Measurements from ENCODE around the gene AMIGO2.

AMIGO2 gene

DNA sequence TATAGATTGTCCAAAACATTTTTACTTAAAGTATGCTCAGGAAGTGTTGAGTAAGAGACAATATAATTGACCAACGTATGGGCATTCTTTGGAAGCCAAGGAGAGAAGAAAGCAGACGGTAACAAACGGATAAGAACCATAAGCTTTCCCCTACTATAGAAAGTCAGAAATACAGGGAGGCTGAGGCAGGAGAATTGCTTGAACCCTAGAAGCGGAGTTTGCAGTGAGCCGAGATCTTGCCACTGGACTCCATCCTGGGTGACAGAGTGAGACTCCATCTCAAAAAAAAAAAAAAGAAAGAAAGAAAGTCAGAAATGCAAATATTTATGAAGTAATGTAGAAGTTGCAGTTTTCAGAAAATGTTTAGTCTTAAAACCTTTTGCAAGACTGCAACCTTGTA, 51.6 kb downstream of the AMIGO2 start:
- Histone ChIP-seq H3K4me3 (ENCODE audit: low read depth, low read length) (no peak overlapping the region), H3K27ac (no peak overlapping the region), H3K27me3 (replicated peaks) (no peaks in the 10 kb centered on the region), H3K36me3 (replicated peaks) (no peaks in the 10 kb centered on the region)
- no peak for DNase-seq
- TF ChIP-seq, protein P1, sequence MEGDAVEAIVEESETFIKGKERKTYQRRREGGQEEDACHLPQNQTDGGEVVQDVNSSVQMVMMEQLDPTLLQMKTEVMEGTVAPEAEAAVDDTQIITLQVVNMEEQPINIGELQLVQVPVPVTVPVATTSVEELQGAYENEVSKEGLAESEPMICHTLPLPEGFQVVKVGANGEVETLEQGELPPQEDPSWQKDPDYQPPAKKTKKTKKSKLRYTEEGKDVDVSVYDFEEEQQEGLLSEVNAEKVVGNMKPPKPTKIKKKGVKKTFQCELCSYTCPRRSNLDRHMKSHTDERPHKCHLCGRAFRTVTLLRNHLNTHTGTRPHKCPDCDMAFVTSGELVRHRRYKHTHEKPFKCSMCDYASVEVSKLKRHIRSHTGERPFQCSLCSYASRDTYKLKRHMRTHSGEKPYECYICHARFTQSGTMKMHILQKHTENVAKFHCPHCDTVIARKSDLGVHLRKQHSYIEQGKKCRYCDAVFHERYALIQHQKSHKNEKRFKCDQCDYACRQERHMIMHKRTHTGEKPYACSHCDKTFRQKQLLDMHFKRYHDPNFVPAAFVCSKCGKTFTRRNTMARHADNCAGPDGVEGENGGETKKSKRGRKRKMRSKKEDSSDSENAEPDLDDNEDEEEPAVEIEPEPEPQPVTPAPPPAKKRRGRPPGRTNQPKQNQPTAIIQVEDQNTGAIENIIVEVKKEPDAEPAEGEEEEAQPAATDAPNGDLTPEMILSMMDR (IDR thresholded peaks at IDR 0.05; ENCODE audit: low read depth, low read length, missing control alignments) = no peak
- in situ Hi-C loops (cut with HindIII; ENCODE audit: low pct_ligation_motif_present, low sequenced_read_pairs) = no loop called here
